Panc1 (cell line): ENCODE results near the gene VWA7. TPM values are rescaled to one million over a fixed set of nuclear protein-coding genes. Genes with fewer than 3 reads are reported as not detected.

ENCODE experiments used
- ATAC-seq: fragments of 200-7000 bp; cut with Tn5 transposase; 2 replicates; pipeline ENCODE4 v1.9.1; 2020; ENCODE audit warnings: mild to moderate bottlenecking, moderate library complexity
- BruUV-seq: library from RNA; stranded (reverse); fragments of 400-500 nt; replicated peaks from 2 replicates; lab custom pipeline; 2021; lab: Mats Ljungman, UMichigan
- CTCF ChIA-PET: fragments of 300-600 bp; sonication (Branson Sonifier 250); formaldehyde crosslinking; loops from one replicate; lab custom pipeline; 2022; ENCODE audit warnings: antibody characterized with exemption; lab: Charles Lee
- POLR2A ChIA-PET: fragments of 300-600 bp; sonication (Branson Sonifier 250); formaldehyde crosslinking; loops from one replicate; lab custom pipeline; 2022; ENCODE audit warnings: antibody characterized with exemption; lab: Charles Lee
- DNase-seq: peaks from one replicate; pipeline ENCODE4 v3.0.0-alpha.2; 2010; ENCODE audit warnings: low read depth, low spot score
- H3K27ac ChIP-seq: 2 replicates; pipeline ENCODE4 v1.5.1; 2011; ENCODE audit warnings: mild to moderate bottlenecking, low read length, inconsistent platforms
- H3K27me3 ChIP-seq: fragments of 200-500 bp; sonication (Bioruptor generic); 2 replicates; pipeline ENCODE4 v1.6.0; 2014; ENCODE audit warnings: low read length, inconsistent platforms; ENCODE audit not compliant: control insufficient read depth, insufficient read depth
- H3K36me3 ChIP-seq: fragments of 200-500 bp; sonication (Bioruptor generic); 2 replicates; pipeline ENCODE4 v1.5.1; 2014; ENCODE audit warnings: inconsistent platforms, mild to moderate bottlenecking, low read length, moderate library complexity; ENCODE audit not compliant: control insufficient read depth, insufficient read depth
- H3K4me1 ChIP-seq: 2 replicates; pipeline ENCODE4 v1.5.1; 2011; ENCODE audit warnings: inconsistent platforms, mild to moderate bottlenecking, low read length, moderate library complexity; ENCODE audit not compliant: control insufficient read depth, insufficient read depth
- H3K4me3 ChIP-seq, 2 experiments: 2 replicates each; pipeline ENCODE4 v1.5.1; 2011 to 2012; ENCODE audit warnings: low read depth in 2 of 2, low read length in 2 of 2, mild to moderate bottlenecking in 2 of 2, inconsistent platforms in 1 of 2, moderate library complexity in 1 of 2
- H3K9me3 ChIP-seq: fragments of 200-500 bp; sonication (Bioruptor generic); 2 replicates; pipeline ENCODE4 v1.5.1; 2014; ENCODE audit warnings: low read depth, mild to moderate bottlenecking, inconsistent platforms, low read length, moderate library complexity; ENCODE audit not compliant: control insufficient read depth, insufficient read depth
- POLR2AphosphoS5 ChIP-seq: IDR thresholded peaks from 2 replicates; pipeline ENCODE4 v1.6.1; 2012; ENCODE audit warnings: mild to moderate bottlenecking, low read depth, low read length, moderate library complexity
- REST ChIP-seq, 2 experiments: IDR thresholded peaks; 2 replicates each; pipeline ENCODE4 v1.6.1; 2011 to 2012; ENCODE audit warnings: low read depth in 2 of 2, control low read depth in 1 of 2, low read length in 1 of 2, mild to moderate bottlenecking in 1 of 2, moderate library complexity in 1 of 2; ENCODE audit not compliant: insufficient read depth in 1 of 2
- SIN3A ChIP-seq: IDR thresholded peaks from 2 replicates; pipeline ENCODE4 v1.6.1; 2012; ENCODE audit warnings: low read depth, mild to moderate bottlenecking, low read length, moderate library complexity, borderline replicate concordance; ENCODE audit not compliant: insufficient read depth
- TCF7L2 ChIP-seq: IDR thresholded peaks from 2 replicates; pipeline ENCODE4 v1.6.1; 2011; ENCODE audit warnings: mild to moderate bottlenecking, low read depth, low read length, inconsistent platforms
- in situ Hi-C: cut with HindIII; loops from 2 replicates; pipeline ENCODE4 v1.10.0; 2016; ENCODE audit warnings: low sequenced_read_pairs, low pct_unique_long_range_greater_than_20kb
- intact Hi-C: fragments of 100-400 bp; cut with micrococcal nuclease; formaldehyde crosslinking; loops from one replicate; pipeline ENCODE4 v1.10.0; 2022; ENCODE audit not compliant: unreplicated experiment
- total RNA-seq: library from RNA; stranded (reverse); gene quantifications from one replicate; pipeline ENCODE4 v1.2.1, GENCODE V29; 2021; ENCODE audit not compliant: unreplicated experiment
- TF ChIP-seq, protein P1 (sequence below): fragments of 450-650 bp; IDR thresholded peaks from 2 replicates; pipeline ENCODE4 v1.5.1; 2017; ENCODE audit warnings: mild to moderate bottlenecking

The VWA7 gene
- total RNA-seq, 1 experiment from 2014 or later, result 4.3 TPM

- Histone ChIP-seq H3K4me1 (no peaks in the 10 kb centered on the region), H3K4me3 (no peak within 1 kb of the TSS), H3K27me3 (no peaks in the 10 kb centered on the region), H3K36me3 (no peaks in the 10 kb centered on the region), H3K9me3 (no peaks in the 10 kb centered on the region), H3K27ac (no peak within 1 kb of the TSS)
- DNase-seq (no peak), ATAC-seq (no peak)
- TF ChIP-seq, protein P1, sequence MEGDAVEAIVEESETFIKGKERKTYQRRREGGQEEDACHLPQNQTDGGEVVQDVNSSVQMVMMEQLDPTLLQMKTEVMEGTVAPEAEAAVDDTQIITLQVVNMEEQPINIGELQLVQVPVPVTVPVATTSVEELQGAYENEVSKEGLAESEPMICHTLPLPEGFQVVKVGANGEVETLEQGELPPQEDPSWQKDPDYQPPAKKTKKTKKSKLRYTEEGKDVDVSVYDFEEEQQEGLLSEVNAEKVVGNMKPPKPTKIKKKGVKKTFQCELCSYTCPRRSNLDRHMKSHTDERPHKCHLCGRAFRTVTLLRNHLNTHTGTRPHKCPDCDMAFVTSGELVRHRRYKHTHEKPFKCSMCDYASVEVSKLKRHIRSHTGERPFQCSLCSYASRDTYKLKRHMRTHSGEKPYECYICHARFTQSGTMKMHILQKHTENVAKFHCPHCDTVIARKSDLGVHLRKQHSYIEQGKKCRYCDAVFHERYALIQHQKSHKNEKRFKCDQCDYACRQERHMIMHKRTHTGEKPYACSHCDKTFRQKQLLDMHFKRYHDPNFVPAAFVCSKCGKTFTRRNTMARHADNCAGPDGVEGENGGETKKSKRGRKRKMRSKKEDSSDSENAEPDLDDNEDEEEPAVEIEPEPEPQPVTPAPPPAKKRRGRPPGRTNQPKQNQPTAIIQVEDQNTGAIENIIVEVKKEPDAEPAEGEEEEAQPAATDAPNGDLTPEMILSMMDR, result no peak
- no peak for TF ChIP-seq SIN3A
- no TSS peak for BruUV-seq
- in situ Hi-C loops (no loop called here), intact Hi-C loops (no loop called here)
- ChIA-PET CTCF (no interaction called here), POLR2A (no interaction called here)
Measured at GRCh38 chr6:31762356-31762755, 14.8 kb downstream of the VWA7 start, which contains the start of gene SAPCD1. TSS of gene SAPCD1 (plus strand) at chr6:31762656. CDS start at chr6:31763055, 399 bp downstream.

DNA sequence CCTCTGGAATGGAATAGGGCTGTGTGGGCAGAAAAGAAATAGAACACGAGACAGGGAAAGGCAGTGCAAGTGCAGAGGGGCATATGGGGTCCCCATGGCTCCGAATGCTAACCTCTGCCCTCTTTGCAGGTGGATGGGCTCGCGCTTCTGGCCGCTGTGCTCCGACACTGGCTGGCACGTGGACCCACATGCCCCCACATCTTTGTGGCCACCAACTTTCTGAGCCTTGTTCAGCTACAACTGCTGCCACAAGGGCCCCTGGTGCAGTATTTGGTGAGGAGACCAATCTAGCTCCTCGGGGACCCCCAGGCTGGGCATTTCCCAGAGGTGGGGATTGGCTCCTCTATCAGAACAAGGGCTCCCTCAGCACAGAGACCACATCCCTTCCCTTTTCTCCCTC is 15.8 kb downstream of the VWA7 start:
- DNase-seq (no peak), ATAC-seq (no peak)
- intact Hi-C loops, result no loop called here
- Histone ChIP-seq H3K4me1 (no peaks in the 10 kb centered on the region), H3K4me3 (no peak overlapping the region), H3K9me3 (no peaks in the 10 kb centered on the region), H3K27ac (no peak overlapping the region), H3K36me3 (no peaks in the 10 kb centered on the region), H3K27me3 (no peaks in the 10 kb centered on the region)
- in situ Hi-C loops, result no loop called here
- BruUV-seq, result TSS peak; percentile 27
- POLR2A ChIA-PET, result interaction anchor here (0.5 kb wide), 2 partner anchors 17 to 95 kb away, joined by 4 to 9 read pairs; no protein-coding TSS in a partner anchor
- TF ChIP-seq, protein P1, result no peak
- TF ChIP-seq REST (IDR thresholded peaks at IDR 0.05; ENCODE audit: insufficient read depth in 1 of 2, low read depth in 2 of 2, low read length in 1 of 2) (no peak), TCF7L2 (no peak), SIN3A (no peak), POLR2AphosphoS5 (no peak)
- CTCF ChIA-PET, result no interaction called here
